Measurements from ENCODE around the gene TSHZ2.

TSHZ2 gene

DNA sequence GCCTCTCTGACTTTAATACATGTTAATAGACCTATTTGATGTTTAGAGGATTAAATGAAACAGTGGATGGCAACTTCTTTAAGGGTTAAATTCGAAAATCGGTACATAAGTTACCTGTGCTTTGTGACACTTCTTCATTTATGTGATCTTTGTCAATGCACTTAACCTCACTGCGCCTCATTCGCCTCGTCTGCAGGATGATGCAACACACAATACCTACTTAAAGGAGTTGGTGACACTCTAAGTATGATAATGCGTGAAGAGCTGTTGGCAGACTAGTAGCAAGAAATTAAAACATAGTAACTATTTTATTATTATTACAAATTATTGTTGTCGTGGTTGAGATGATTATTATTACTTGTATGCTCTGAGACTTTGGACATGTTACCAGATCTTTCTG is 92.8 kb downstream of the TSHZ2 start:
- no peak for DNase-seq (ENCODE audit: low read depth)

DNA sequence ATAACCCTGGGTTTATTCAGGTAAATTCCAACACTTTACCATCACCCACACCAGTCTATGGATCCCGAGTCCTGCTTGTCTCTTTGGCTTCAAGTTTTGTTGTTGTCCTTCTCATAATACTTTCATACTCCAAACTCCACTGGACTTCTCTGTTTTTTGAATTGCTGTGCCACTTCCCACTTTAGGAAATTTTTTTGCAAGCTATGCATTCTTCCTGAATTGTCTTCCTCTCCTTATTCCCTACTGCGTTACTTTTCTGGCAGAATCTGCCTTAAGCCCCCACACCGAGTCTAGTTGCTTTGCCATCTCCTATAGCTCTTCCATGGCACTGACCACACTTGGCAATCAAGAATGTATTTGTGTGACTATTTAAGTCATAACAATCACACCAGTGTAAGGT is 96.1 kb downstream of the TSHZ2 start:
- no peak for DNase-seq (ENCODE audit: low read depth)

DNA sequence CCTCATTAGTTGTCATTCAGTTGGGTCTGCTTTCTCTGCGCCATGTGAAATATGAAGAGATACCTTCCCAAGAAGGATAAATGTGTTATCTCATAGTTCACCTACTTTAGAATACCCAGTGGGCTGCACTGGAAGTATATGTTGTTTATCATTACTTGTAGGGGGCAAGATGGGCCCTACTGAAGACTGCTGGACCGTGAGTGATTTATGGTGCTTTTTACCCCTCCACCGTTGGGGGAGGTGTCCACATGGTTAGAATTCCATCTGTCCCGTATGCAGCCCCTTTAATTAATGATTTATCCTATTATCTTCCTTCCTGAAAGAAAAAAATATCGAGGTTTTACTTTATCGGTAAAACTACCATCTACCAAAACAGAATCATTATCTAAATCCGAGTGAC is 97.0 kb downstream of the TSHZ2 start:
- no peak for DNase-seq (ENCODE audit: low read depth)

DNA sequence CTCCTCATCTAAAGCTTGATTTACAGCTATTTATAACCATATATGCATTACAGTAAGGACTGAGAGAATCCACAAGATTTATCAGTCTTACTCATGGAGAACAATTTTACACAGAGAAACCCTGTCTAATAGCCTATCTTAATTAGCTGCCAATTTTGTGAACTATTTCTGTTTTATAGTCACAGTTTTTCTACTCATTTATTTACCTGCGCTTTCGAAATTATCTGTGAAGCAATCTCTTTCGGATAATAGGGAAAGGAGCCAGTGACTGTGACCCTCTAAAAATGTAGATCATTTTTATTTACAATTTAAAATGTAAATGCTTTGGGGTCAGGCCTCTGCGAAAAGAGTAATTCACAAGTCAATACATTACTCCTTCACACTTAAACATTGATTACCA is 98.1 kb downstream of the TSHZ2 start:
- DNase-seq (ENCODE audit: low read depth): no peak

DNA sequence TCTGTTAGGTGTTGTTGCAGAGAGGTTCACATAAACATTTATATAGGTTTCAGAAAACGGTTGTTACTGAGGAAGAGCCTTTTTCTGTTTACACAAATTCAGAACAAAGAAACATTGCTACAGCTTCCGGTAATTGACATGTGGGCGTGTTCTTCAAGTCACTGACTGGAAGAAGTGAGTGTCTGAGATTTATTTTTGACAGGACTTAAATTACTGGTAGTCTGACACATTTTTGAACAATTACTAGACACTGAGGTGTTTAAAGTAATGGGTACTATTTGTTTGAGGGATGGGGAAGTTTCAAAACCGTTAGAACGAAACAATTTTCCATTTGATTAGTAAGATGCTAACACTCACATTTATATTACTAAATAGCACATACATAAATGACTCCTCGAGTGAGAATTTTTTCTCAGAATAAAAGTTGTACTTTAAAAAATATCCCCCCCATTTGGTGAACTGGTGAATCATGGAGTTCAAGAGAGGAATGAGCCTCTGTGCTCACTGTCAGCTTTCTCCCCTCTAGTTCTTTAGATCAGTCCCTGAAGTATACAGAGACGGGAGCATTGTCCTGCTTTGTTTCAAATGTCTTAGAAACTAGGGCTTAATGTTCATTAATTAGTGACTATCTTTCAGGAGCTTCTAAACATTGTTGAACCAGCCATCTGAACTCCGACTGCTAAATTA is 98.7 kb downstream of the TSHZ2 start:
- DNase-seq (ENCODE audit: low read depth): no peak

DNA sequence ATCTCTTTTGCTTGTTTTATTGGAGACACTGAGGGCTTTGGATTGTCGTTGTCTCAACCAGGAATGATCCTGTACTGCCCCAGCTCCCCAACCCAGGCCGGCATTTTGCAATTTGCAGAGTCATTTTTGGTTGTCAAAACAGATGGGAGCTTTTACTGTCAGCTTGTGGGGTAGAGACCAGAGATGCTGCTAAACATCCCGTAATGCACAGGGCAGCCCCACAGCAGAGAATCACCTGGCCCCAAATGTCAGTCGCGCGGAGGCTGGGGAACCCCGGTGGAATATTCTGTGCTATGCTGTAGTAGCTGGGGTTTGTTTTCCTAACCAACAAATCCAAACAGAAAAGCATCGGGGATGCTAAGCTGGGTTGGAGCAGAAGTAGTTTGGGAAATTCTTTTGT is 99.7 kb downstream of the TSHZ2 start:
- DNase-seq (ENCODE audit: low read depth): no peak

DNA sequence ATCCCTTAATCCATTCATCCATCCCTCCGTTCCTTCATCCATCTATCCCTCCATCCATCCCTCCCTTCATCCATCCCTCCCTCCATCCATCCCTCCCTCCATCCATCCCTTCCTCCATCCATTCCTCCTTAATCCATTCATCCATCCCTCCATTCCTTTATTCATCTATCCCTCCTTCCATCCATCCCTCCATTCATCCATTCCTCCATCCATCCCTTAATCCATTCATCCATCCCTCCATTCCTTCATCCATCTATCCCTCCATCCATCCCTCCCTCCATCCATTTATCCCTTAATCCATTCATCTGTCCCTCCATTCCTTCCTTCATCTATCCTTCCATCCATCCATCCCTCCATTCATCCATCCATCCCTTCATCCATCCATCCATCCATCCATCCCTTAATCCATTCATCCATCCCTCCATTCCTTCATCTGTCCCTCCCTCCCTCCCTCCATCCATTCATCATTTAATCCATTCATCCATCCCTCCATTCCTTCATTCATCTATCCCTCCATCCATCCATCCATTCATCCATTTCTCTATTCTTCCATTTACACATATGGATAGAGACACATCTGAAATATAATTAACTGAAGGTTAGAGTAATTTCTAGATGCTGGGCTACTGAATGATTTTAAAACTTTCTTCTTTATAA is 100.9 kb downstream of the TSHZ2 start:
- DNase-seq (ENCODE audit: low read depth): no peak

DNA sequence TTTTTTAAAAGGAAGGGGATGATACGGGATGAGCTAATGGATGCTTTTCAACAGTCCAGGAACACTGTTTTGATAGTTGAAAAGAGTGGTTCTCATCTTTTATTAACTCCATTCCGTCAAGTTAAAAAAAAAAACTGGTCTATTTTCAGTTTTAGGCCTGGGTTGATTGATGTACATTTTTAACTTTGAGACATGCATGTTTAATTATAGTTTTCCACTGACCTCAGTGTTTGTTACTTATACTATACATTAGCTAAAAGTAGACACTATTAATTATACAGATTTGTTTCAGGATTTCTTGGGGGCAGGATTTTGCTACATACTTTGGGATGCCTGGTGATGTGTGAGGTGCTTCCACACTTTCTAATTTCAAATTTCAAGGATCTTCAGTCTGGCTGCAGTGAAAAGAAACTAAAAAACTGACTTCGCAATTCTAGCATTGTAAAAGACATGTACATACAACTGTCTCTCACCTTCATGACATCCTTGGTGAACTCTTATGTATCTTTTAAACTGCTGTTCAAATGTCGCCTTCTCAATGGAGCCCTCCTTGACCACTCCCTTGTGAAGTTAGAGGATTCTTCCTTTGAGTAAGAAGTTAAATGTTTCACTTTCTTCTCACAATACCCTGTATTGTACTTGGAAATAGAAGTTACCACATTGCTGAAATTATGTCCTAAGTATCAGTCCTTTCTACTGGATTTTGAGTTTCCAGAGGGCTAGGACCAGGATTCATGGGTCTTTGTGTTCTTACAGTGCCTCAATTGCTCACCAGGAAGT is 101.7 kb downstream of the TSHZ2 start:
- DNase-seq (ENCODE audit: low read depth): no peak

DNA sequence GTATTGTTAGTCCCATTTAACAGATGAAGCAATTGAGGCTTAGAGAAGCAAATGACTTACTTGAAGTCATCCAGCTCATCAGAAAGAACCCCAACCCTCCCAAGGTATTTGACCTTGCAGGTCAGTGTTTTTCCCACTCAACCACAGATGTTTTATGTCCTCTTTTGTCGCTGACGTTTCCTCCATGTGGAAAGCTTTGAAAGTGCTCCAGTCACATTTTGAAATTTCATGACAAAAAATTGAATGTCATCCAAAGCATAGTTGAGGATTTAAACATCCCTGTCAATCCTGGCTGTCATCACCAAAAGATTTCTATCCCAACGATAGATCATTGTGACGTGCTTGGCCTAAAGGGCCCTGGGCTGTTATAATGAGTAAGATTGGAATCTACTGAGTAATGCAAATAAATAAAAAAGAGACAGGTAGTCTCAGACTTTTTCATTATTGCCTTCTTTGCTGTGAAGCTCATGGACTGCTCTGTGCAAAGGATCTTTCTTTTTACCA is 102.7 kb downstream of the TSHZ2 start:
- DNase-seq (ENCODE audit: low read depth): no peak

DNA sequence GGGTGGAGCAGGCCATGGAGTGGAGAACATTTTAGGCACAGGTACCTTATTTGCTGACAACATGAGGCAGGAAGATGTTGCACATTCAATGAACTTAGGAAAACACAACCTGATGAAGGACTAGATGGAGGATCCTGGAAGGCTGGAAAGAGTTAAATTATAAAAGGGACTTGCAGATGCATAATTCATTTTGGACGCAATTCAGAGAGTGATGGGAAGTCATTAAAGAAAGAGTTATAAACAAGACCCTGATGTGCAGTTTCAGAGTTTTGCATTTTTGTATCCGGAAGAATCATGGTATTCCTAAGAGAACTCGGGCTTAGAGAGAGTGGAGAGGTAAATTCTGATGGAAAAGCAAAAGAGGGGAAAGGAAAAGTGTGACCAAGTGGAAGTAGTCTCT is 104.5 kb downstream of the TSHZ2 start:
- no peak for DNase-seq (ENCODE audit: low read depth)

DNA sequence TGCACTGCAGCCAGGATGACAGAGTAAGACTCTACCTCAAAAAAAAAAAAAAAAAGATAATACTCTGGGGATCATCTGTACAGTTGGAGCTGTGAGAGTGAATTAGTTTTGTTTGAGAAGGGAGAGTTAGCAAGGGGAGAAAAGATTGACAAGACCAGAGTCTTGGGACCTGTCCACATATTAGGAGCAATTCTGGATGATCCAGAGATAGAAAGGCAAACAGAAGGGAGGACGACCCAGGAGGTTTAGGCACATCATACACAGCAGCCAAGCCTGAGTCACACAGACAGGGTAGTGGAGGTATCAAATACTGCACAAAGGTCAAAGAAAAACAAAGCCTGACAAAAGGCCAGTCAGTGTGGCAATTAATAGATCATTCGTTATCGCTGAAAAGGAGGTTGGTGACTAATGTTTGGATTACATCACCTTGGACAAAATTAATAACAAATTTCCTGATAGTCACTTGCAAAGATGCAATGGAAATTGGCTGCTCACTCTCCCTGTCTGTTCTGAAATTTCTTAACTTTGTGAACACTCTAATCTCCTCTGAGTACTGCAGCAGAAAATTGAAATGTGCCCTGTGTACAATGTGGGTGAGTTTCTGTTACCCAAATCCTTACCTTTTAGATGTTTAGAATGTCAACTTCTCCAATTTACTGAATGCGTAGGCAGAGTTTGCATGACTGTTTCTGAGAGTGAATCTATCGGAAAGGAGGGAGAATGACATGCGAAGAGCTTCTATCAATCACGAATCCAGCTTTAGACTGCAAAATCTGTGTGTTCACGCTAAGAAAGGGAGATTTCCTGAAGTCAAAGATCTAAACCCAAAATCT is 105.4 kb downstream of the TSHZ2 start:
- no peak for DNase-seq (ENCODE audit: low read depth)

DNA sequence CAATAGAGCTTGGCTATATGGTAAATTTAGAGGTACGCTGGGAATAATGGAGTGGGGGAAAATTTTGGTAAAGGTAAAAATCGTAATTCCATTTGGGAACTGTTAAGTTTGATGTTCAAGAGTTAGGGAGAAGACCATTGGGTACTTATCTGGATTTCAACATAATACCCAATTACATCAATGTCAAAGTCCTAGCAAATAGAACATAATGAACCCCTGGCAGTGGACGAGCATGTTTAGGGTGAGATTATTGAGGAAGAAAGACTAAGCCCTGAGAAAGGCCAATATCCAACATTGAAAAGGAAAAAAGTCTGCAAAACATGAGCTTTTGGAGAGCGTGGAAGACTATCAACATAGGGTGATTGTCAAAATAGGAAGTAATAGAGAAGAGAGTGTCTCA is 106.6 kb downstream of the TSHZ2 start:
- no peak for DNase-seq (ENCODE audit: low read depth)

DNA sequence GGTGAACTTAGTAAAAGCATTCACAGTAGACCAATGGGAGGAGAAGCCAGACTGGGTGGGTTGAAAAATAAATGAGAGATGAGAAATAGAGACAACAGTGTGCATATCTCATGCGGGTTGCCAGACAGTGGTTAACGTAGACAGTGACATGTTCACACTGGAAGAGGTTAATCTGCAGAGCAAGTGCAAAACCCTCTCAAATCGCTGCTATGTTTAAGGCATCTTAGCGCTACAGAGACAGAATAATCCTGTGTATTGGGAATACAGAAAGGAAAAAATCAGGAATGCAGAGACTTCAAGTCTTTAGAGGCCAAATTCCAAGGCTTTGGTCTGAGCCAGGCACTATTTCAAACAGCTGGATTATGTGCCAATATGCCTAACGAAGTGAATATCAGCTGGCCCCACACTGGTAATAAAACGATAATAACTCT is 107.1 kb downstream of the TSHZ2 start:
- DNase-seq (ENCODE audit: low read depth): no peak

DNA sequence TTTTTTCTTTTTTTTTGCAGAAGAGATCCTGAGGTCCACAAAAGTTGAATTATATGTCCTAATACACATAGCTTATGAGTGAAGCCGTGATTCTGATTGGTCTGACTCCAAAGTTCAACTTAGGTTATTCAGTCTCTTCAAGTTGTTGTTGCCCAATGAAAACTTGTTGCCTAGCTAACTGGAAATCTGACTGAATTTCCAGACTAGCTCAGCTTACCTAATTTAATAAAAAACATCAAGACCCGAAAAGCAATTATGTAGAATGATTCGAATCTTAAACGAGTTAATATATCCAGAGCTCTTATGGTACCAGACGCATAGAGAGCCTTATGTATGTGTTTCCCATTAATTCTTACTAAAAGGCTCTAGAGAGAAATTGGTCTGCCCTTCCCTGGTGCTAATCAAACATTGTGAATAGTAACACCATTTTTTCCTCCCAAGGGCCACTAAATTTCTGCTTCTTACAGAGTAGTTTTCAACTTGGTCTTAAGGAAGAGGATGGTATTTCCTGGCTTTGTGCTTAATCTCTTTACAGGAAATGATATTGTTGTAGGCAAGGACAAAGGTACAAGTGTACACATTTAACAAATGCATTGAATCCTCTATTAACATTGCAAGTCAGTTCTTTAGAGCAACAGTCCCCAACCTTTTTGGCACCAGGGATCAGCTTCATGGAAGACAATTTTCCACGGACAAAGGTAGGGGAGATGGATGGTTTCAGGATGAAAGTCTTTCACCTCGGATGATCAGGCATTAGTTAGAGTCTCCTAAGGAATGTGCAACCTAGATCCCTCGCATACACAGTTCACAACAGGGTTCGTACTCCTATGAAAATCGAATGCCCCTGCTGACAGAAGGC is 107.9 kb downstream of the TSHZ2 start:
- DNase-seq (ENCODE audit: low read depth): no peak

DNA sequence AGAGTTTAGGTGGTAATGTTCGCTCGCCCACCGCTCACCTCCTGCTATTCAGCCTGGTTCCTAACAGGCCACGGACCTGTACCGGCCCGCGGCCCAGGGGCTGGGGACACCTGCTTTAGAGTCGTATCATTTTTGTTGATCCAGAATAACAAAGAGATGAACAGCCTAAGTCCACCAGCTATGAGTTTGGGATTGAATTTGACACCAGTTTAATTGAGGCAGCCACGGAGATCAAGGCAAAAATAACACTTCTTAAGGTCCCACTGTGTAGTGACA is 108.5 kb downstream of the TSHZ2 start:
- DNase-seq (ENCODE audit: low read depth): no peak

DNA sequence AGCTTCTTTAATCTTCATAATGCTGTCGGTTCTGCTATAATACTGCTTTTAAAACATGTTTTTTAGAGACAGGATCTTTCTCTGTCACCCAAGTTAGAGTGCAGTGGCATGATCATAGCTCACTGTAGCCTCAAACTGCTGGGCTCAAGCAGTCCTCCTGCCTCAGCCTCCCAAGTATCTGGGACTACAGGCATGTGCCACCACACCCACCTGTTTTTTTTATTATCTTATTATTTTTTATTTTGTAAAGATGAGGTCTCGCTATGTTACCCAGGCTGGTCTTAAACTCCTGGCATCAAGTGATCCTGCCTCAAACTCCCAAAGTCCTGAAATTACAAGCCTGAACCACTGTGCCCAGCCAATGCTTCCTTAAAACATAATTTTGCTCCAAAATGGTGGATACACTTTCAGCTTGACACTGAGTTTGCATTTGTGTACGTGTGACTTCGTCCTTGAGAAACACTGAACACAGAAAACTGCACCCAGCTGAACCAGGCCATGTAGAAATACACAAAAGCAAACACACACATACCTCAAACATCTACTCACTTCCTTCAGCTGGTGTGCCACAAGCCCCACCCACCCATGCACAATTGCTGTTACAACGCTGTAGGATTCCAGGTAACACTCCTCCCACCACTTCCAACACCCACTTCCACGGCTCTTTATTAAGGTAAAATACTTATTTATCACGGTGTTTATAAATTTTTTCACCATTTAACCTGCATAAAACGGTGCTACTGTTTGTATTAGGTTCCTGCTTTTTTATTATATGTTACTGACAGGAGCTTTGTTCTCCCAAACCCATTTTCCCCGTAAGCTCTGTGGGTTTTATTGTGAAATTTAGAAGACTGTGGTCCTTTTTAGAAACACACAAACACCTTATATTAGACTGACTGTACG is 109.1 kb downstream of the TSHZ2 start:
- DNase-seq (ENCODE audit: low read depth): no peak

DNA sequence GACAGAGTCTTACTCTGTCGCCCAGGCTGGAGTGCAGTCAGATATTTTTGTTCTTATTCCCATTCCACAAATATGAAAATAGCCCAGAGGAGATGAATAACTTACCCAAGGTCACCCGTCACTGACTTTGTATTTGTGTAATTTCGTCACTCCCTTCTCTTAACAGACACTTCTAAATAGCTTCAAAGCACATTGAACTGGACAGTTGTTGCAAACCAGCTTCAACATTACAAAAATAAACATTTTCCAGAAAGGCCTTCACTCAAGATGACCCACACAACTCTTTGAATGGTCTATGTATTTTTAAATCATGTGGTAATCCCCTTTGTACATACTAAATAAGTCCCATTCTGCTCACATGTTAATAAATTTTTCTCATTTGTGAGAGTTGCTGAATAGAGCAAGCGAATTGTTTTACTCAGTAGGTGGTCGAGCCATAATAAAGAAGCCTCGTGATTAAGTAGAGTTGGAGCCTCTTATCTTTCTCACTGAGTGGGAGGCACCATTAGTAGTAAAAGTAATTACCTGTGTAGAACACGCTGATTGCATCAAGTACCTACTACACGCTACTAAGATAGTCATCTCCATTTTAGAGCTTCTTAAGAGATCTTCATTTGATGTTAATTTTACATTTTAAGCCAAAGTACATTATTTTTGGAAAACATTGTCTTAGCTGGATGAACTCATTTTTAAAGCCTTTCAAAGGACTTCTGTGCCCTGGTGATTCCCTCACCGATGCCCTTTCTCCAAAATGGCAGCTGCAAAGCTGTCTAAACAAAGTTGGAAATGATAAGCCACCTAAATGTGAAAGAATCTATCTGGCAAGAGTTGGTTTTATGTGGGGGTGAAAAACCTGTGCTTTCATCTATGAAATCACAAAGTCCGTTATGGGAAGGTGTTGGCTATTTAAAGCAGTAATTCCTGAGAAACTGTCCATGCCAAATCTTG is 110.0 kb downstream of the TSHZ2 start:
- DNase-seq (ENCODE audit: low read depth): no peak

DNA sequence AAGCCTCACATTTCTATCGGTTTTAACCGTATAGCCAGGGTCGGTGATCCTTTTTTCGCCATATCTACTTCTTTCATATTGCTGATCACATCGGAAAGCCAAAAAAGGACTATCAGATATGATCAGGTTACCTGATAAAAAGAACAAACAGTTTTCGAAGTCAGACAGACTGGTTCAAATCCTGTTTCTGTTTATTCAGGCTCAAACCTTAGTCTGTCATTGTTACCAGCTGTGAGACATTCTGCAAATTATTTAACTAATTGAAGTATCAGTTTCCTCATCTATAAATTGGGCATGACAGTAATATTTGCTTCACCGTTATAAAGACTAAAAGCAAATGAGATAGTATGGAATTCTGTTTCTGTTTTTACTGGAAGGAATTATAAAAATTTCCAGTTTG is 111.3 kb downstream of the TSHZ2 start:
- no peak for DNase-seq (ENCODE audit: low read depth)

DNA sequence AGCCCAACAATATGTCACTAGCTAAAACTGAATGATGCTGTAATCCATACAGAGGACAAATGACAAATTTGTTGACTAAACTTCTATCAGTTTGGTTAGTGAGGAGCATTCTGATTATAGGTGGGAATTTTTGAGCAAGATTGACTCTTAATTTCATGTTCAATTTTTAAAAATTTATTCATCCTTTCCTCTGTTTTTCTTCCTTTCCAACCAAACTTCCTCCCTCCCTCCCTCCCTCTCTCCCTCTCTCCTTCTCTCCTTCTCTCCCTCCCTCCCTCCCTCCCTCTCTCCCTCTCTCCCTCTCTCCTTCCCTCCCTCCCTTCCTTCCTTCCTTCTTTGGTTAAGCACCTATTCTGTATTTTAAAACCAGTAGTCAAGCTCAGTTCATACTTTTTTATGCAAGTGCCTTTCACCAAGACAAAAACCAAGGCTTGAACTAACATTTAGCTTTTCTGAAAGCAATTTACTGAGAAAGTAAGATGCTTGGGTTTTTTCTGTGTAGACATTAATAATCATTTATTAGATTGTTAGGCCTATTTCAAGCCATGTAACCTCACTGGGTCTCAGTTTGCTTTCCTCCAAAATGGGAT is 112.3 kb downstream of the TSHZ2 start:
- no peak for DNase-seq (ENCODE audit: low read depth)
